Activated naive CD8-positive, alpha-beta T cell treated with anti-CD3 and anti-CD28 coated beads, Interleukin-2, amount 10 ng/mL, durations not matched to agents 7 days and 5 days (primary cell): ENCODE measurements around the gene MS4A13. TPM values are rescaled to one million over a fixed set of nuclear protein-coding genes. Genes with fewer than 3 reads are reported as not detected.

Experiments used
- ATAC-seq: fragments of 150-1000 bp; cut with Tn5 transposase; one replicate; pipeline ENCODE4 v1.10.0; 2021; ENCODE audit warnings: low read depth, moderate library complexity
- POLR2A ChIA-PET: fragments of 350-600 bp; sonication (Branson Sonifier 250); formaldehyde crosslinking; loops from one replicate; lab custom pipeline; 2021; ENCODE audit warnings: antibody characterized with exemption; lab: Charles Lee
- DNase-seq: peaks from one replicate; pipeline ENCODE4 v3.0.0; 2021
- H3K27ac Mint-ChIP-seq: one replicate; pipeline ENCODE4 v1.8.0; 2022; ENCODE audit warnings: mild to moderate bottlenecking, mixed read lengths
- H3K27me3 Mint-ChIP-seq: one replicate; pipeline ENCODE4 v1.8.0; 2022; ENCODE audit warnings: mild to moderate bottlenecking, moderate library complexity, mixed read lengths
- H3K36me3 Mint-ChIP-seq: one replicate; pipeline ENCODE4 v1.8.0; 2021; ENCODE audit warnings: mild to moderate bottlenecking, mixed read lengths
- H3K4me1 Mint-ChIP-seq: one replicate; pipeline ENCODE4 v1.8.0; 2021; ENCODE audit warnings: mixed read lengths
- H3K4me3 Mint-ChIP-seq: one replicate; pipeline ENCODE4 v1.8.0; 2022; ENCODE audit warnings: mild to moderate bottlenecking, moderate library complexity, mixed read lengths
- H3K9me3 Mint-ChIP-seq: one replicate; pipeline ENCODE4 v1.8.0; 2021; ENCODE audit warnings: mixed read lengths
- total RNA-seq, 2 experiments: library from RNA; stranded (reverse); gene quantifications; one replicate each; pipeline ENCODE4 v1.2.3, GENCODE V29; 2021

Gene MS4A13
- total RNA-seq, 2 experiments from 2014 or later: not detected

GRCh38 chr11:60566776-60567175 lies 51.6 kb downstream of the MS4A13 start:
- Mint-ChIP-seq H3K27ac (no peak overlapping the region), H3K4me1 (no peaks in the 10 kb centered on the region), H3K36me3 (peaks cover 3% of the 10 kb centered on the region), H3K27me3 (peaks cover 12% of the 10 kb centered on the region), H3K4me3 (no peak overlapping the region), H3K9me3 (peaks cover 13% of the 10 kb centered on the region)
- DNase-seq: no peak
- POLR2A ChIA-PET: no interaction called here
- ATAC-seq: no peak

- Mint-ChIP-seq H3K36me3 (no peaks in the 10 kb centered on the region), H3K4me3 (no peak overlapping the region), H3K27ac (no peak overlapping the region), H3K27me3 (peaks cover 19% of the 10 kb centered on the region), H3K4me1 (no peaks in the 10 kb centered on the region), H3K9me3 (peaks cover 1% of the 10 kb centered on the region)
- DNase-seq (no peak), ATAC-seq (no peak)
- POLR2A ChIA-PET: no interaction called here
Measured at GRCh38 chr11:60570970-60571369, 55.8 kb downstream of the MS4A13 start.

GRCh38 chr11:60589611-60590010 lies 74.4 kb downstream of the MS4A13 start:
- ATAC-seq (no peak), DNase-seq (no peak)
- no peaks in the 10 kb centered on the region for H3K36me3 Mint-ChIP-seq
- H3K4me3 Mint-ChIP-seq: no peak overlapping the region
- H3K4me1 Mint-ChIP-seq: no peaks in the 10 kb centered on the region
- POLR2A ChIA-PET: no interaction called here
- H3K27ac Mint-ChIP-seq: no peak overlapping the region
- peaks cover 9% of the 10 kb centered on the region for H3K9me3 Mint-ChIP-seq
- peaks cover 16% of the 10 kb centered on the region for H3K27me3 Mint-ChIP-seq

Other genes with a start within 250 kb of the MS4A13 start
- under 1 TPM in 1 of 2 experiments, not detected in 1; 0.45 TPM for gene MS4A4A, start 234.7 kb upstream of the MS4A13 start, total RNA-seq
- gene MS4A6E, start 188.1 kb upstream of the MS4A13 start, total RNA-seq: not detected
- gene MS4A7, start 136.9 kb upstream of the MS4A13 start, total RNA-seq: 1 to 10 TPM in 1 of 2 experiments, under 1 TPM in 1; 0.99 to 1.6 TPM
- gene MS4A14, start 118.9 kb upstream of the MS4A13 start, total RNA-seq: under 1 TPM in 1 of 2 experiments, not detected in 1; 0.11 TPM
- gene MS4A5, start 85.8 kb upstream of the MS4A13 start, total RNA-seq: not detected
- gene MS4A1, start 59.5 kb upstream of the MS4A13 start, total RNA-seq: 10 to 100 TPM in 1 of 2 experiments, 1 to 10 TPM in 1; 9.0 to 11.2 TPM
- not detected for gene MS4A12, start 22.6 kb upstream of the MS4A13 start, total RNA-seq
- not detected for gene MS4A8, start 184.2 kb downstream of the MS4A13 start, total RNA-seq
- gene MS4A18, start 209.3 kb downstream of the MS4A13 start, total RNA-seq: not detected
- not detected for gene MS4A15, start 241.5 kb downstream of the MS4A13 start, total RNA-seq